GM21367 (cell line): Measurements from ENCODE around the gene LRBA.
"Not testable (repeated sequence)": the region's sequence is repeated elsewhere in the genome, so short reads cannot be mapped to it uniquely, and the experiment has no call there.

ENCODE experiments used
- ATAC-seq: cut with Tn5 transposase; IDR thresholded peaks from one replicate; pipeline ENCODE4 v1.9.1; 2021; ENCODE audit not compliant: unreplicated experiment

LRBA gene

GRCh38 chr4:150386415-150386814, 628.7 kb downstream of the LRBA start:
- not testable (repeated sequence) for ATAC-seq

GRCh38 chr4:150385606-150386005, 629.5 kb downstream of the LRBA start:
- no peak for ATAC-seq

DNA sequence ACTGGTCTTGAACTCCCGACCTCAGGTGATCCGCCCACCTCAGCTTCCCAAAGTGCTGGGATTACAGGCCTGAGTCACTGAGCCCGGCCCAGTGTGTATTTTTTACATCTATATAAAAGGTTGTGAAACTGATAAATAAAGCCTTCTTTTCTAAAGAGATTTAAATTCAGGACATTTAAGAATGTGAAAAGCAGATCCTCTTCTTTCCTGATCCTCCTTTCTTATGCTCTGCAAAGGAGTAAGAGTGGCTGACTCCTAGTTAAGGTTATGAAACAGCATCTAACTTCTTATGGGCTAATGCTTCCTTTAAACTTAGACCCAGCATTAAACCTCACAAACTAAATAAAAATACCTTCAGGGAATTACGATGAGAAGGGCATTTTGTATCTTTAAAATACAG, 630.8 kb downstream of the LRBA start:
- no peak for ATAC-seq

- no peak for ATAC-seq
Measured at GRCh38 chr4:150382028-150382427, 633.1 kb downstream of the LRBA start.

DNA sequence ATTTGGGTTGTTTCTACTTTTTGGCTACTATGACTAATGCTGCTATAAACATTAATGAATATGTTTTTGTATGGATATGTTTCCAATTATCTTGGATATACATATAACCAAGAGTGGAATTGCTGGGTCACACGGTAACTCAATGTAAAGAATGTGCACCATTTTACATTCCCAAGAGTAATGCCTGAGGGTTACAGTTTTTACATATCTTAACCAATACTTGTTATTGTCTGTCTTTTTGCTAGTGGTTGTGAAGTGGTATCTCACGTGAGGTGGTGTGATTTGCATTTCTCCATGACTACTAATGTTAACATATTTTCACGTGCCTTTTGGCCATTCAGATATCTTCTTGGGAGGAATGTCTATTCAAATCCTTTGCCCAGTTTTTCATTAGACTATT, 633.5 kb downstream of the LRBA start:
- no peak for ATAC-seq

DNA sequence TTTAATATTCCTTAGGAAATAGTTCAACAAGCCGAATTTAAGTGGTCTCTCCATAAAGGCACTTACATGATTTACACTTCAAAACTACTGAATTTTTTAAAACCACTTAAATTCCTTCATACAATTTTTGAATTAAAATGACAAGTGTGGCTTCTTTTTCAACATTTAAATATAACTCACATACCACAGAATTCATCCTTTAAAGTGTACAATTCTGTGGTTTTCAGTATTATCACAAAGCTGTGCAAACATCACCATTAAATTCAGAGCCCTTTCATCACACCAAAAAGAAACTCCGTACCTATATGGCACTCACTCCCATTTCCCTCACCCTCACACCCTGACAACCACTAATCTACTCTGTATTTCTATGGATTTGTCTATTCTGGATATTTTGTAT, 634.0 kb downstream of the LRBA start:
- no peak for ATAC-seq

- ATAC-seq: no peak
Measured at GRCh38 chr4:150379454-150379853, 635.6 kb downstream of the LRBA start.

GRCh38 chr4:150375025-150375424, 640.1 kb downstream of the LRBA start:
- ATAC-seq: no peak

- no peak for ATAC-seq
Measured at GRCh38 chr4:150371869-150372268, 643.2 kb downstream of the LRBA start.

DNA sequence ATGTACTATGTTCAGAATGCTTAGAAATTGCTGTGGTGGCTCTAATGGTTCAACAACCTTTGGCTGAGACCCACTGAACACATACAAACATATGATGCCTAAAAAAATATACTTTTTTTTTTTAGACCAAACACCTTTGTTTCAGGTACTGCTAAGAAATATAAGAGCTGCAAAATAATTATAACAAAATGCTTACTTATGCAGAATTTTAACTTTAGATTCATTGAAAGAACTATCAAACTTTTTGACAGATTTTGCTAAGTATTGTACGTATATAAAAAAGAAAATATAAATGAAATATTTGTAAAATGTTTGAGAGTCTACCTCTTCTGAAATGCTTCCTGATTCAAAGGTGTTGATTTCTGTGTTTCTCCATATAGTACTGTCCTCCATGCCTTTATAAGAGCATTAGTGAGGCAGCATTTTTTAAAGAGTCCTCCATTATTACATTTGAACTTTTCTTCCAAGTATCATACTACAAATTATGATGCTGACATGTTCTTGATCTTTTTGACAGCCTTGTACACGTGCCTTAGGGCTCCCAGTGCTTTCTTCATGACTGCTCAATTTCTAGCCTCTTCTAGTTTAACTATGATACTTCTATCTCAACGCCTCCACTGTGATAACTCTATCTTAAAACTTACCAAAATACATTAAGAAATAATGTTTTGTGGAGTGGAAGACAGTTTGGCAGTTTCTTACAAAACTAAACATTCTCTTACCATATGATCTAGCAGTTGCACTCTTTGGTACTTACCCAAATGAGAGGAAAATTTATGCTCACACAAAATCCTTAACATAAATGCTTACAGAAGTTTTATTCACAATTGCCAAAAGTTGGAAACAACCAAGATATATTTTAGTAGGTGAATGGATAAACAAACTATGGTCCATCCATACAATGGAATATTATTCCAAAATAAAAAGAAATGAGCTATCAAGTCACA, 645.4 kb downstream of the LRBA start:
- no peak for ATAC-seq

- ATAC-seq: no peak
Measured at GRCh38 chr4:150368667-150369066, 646.4 kb downstream of the LRBA start.

- ATAC-seq: no peak
Measured at GRCh38 chr4:150367326-150367725, 647.8 kb downstream of the LRBA start.

- ATAC-seq: no peak
Measured at GRCh38 chr4:150366487-150366999, 648.5 kb downstream of the LRBA start.

GRCh38 chr4:150363721-150364688, 651.1 kb downstream of the LRBA start:
- no peak for ATAC-seq

DNA sequence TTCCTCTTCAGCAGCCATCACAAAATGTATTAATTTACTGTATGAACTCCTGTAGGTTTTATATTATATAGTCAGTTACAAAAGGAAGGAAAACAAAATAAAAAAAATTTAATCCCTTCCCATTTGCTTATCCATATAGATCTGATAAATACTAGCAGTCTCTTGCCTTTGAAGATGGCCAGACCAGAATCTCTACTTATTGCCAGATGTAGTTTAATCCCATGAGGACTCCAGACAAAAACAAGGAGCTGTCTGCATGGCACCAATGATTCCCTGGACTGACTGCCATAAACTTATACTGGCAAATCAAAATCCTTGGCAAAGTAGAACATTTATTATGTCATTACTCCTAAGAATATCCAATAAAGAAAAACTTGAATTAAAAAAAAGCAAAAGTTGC, 656.4 kb downstream of the LRBA start:
- no peak for ATAC-seq

DNA sequence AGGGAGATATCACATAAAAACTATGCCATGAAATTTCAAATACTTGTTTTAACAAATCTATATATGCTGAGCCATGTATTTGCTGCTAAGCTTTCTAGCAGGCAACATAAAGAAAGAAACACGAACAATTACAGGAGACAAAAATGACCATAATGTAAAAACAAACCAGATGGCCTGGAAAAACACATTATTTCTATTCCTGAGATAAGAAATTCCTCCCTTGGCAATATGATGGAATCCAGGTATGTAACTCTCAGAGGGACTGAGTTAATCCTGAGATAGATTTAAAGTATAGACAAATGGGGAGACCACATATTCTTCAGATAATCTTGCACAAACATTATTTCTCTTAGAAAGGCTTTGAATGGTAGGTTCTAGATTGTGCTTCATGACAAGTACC, 657.3 kb downstream of the LRBA start:
- no peak for ATAC-seq

DNA sequence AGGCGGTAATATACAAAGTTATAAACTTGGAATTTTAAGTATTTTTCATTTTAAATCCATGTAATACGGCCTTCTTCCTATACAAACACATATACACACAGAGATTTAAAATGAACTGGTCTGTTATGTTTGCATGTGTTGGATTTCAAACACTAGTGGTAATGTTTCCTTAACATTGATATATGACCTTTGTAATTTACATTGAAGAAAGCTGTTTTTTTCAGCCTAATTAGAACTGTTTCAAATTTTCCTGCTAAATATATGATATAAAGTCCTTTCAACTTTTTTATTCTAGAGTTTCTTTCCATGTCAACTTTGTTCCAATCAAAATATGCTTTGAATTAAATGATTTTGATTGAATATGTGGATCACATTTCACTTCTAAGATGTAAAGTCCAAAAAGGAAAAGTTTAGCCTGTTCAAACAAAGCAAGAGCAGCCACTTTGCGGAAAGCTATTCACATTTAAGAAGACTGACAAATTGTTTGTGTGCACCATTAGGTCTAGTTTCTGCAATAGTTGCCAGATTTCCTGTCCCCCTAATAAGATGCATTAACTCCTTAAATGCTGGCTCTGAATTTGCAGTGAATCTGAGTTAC, 659.1 kb downstream of the LRBA start:
- no peak for ATAC-seq

DNA sequence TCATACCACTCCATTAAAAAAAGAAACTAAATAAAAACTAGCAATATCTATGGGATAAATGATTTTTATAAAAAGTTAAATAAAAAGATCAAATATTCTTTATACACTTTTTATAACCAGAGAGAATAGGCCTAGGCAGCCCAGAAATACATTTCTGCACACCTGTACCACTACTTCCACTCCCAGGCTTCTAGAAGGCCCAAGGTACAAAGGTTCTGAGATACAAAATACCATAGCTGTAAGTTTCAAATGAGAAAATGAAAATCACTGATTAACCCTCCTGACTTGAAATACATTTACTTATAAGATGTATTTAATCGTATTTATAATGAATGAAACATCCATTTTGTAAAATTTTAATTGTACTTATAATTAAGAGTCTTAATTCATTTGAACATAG, 659.7 kb downstream of the LRBA start:
- no peak for ATAC-seq

- no peak for ATAC-seq
Measured at GRCh38 chr4:150354214-150354796, 660.8 kb downstream of the LRBA start.

- no peak for ATAC-seq
Measured at GRCh38 chr4:150348079-150348478, 667.0 kb downstream of the LRBA start.
